Gastroesophageal sphincter (tissue), 3 donors: ENCODE data around the gene TSPEAR.

Experiments used
- POLR2A ChIP-seq, 2 donors: fragments of 450-650 bp; IDR thresholded peaks; one replicate each; pipeline ENCODE4 v1.6.1; 2017; ENCODE audit warnings: antibody characterized with exemption in 2 of 2, mild to moderate bottlenecking in 2 of 2, moderate library complexity in 1 of 2
- TF ChIP-seq, protein P1 (sequence below), 4 experiments: fragments of 200-600 bp in 2 of 4; fragments of 450-650 bp in 2 of 4; sonication (generic) in 1 of 4; IDR thresholded peaks; one replicate each; pipeline ENCODE4 v1.5.1; 2017 to 2019; ENCODE audit warnings: antibody characterized with exemption in 4 of 4, mild to moderate bottlenecking in 2 of 4, moderate library complexity in 2 of 4

DNA sequence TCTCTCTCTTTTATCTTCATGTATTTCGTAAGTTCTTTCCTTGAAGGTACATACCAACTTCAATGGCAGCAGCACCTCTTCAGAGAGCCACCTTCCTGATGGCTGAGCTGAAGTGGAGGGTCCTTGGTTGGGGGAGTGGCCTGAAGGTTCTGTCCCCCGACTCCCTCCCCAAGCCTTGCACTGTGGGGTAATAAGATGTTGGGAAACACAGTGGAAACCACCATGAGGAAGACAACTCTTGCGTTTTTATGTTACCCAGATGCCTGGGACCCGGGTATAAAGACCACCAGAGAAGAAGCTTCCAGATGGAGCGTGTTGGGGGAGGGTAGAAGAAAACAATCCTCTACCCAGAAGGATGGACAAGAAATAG, 52.8 kb downstream of the TSPEAR start:
- TF ChIP-seq, protein P1, sequence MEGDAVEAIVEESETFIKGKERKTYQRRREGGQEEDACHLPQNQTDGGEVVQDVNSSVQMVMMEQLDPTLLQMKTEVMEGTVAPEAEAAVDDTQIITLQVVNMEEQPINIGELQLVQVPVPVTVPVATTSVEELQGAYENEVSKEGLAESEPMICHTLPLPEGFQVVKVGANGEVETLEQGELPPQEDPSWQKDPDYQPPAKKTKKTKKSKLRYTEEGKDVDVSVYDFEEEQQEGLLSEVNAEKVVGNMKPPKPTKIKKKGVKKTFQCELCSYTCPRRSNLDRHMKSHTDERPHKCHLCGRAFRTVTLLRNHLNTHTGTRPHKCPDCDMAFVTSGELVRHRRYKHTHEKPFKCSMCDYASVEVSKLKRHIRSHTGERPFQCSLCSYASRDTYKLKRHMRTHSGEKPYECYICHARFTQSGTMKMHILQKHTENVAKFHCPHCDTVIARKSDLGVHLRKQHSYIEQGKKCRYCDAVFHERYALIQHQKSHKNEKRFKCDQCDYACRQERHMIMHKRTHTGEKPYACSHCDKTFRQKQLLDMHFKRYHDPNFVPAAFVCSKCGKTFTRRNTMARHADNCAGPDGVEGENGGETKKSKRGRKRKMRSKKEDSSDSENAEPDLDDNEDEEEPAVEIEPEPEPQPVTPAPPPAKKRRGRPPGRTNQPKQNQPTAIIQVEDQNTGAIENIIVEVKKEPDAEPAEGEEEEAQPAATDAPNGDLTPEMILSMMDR (IDR thresholded peaks at IDR 0.05): no peak
- TF ChIP-seq POLR2A (IDR thresholded peaks at IDR 0.05): no peak
